Stimulated activated CD4-positive, alpha-beta T cell treated with anti-CD3 and anti-CD28 coated beads, Interleukin-4, amount 100 ng/mL, for 1 hour (primary cell): Measurements from ENCODE around the gene PICK1.
"Not testable (repeated sequence)": the region's sequence is repeated elsewhere in the genome, so short reads cannot be mapped to it uniquely, and the experiment has no call there.

ENCODE experiments used
- DNase-seq: peaks from one replicate; pipeline ENCODE4 v3.0.0-alpha.2; 2020

PICK1 gene

DNA sequence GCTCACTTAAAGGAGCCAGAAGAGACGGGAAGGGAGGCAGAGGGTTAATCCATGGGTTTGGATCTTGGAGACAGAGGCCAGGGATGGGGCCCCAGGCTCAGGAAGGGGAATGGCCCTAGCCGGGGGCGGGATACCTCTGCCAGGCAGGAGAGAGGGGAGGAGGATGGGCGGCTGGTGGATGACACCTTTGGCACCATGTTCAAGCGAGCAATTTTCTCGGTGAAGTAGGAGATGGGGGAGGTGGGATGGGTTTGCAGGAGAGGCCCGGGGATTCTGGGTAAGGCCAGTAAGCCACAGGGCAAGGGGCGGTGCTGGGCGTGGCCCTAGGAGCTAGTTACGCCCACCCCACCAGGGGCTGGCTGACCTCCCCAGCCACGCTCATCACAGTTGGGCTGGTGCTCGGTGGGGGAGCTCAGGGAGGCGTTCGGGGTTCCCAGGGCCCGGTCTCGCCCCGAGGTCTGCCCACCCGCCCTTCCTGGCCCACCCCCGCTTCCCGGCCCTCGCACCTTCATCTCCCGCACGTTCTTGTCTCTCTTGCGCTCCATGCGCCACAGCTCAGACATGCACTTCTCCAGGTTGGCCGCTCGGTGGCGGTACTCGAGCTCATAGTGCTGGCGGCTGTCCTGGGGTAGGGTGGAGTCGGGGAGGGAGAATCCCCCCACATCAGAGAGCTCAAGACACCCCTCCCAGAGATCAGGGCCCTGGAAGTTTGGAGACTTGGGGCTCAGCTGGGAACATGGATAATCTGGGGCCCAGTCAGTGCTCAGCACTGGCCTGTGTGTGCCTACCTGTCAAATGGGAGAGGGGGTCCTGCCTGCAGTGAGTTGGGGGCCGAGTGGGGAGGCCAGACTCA is 40.6 kb downstream of the PICK1 start:
- DNase-seq = no peak

GRCh38 chr22:38098410-38099249 is 41.4 kb downstream of the PICK1 start:
- no peak for DNase-seq

- no peak for DNase-seq
Observed at GRCh38 chr22:38103641-38104040, 46.4 kb downstream of the PICK1 start.

DNA sequence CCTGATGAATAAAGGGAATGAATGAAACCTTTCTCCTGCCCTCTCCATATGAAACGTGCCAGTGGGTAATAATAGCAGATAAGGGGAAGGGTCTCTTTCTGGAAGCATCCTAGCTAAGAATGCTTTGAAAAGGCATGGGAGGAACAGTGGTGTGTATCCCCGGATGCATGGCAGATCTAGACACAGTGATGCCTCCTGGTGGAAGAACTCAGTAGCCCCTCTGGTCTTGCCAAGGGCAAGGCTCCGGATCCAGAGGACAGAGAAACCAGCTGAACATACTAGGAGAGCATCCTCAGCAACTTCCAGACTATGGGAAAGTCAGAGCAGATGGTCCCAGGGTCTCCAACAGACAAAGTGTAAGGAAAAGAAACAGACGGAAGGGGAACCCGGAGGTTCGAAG is 46.9 kb downstream of the PICK1 start:
- DNase-seq = no peak

DNA sequence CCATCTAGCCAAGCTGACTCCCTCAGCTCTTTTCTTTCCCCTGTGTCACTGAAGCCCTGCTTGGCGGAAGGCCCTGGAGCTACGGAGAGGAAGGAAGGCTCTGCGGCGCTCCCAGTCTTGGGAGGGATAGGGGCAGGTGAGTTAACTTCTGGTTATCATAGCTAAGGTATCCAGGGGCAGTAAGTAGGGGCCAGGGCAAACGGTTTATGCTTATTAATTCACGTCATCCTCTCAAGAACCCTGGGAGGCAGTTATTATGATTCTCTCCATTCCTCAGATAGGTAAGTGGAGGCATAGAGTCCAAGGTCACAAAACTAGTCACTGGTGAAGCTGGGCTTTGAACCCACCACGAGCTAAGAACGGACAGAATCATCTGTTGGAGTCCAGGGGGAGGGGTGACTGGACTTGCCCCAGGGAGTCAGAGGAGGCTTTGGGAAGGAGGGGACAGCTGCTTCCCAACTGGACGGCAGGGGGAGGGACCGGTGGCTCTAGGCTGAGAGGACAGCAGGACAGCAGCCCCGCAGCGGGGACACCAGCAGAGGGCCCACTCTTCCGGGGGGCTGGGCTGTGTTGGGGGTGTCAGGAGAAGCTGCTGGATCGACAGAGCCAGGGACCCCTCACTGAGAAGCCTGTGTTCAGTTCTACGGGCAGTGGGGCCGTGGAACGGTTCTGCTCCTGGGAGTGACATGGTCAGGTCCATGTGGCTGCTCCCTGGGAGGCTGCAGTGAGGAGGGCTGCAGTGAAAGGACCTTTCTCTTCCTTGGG is 49.8 kb downstream of the PICK1 start:
- DNase-seq = no peak

- DNase-seq = no peak
Observed at GRCh38 chr22:38107692-38108515, 50.7 kb downstream of the PICK1 start.

GRCh38 chr22:38108561-38109319 is 51.5 kb downstream of the PICK1 start:
- no peak for DNase-seq

GRCh38 chr22:38109371-38110001 is 52.3 kb downstream of the PICK1 start:
- no peak for DNase-seq

DNA sequence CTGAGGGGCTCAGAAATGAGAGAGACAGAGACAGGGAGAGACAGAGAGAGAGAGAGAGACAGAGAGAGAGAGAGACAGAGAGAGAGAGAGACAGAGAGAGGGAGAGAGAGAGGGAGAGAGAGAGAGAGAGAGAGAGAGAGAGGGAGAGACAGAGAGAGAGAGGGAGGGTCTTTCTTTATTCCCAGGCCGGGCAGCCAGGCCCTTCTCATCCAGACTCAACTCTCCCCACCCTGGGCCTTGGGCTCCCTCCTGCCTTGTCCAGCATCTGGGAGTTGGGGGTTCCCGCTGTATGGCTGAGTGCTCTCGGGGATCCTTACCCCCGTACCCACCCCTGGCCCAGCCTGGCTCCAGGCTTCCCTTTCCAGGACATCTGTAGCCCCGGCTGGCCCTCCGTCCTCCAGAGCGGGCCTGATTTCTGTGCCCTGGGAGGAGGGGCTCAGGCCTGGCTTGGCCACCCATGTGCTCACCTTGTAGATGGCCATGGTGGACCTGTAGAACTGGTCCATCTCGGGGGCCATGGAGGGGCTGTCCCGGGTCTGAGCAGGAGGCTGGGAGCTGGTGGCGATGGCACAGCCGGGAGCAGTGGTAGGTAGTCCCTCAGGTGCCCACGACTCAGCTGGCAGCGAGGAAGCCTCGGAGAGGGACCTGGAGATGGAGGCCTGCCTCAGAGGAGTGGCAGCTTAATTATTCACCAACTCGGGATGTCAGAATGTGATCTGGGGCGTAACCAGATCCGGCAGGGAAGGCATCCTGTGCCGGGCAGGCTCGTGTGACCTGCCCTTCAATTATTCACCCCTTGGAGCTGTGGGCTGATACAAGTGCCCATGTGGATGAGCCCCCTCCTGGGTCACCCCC is 53.0 kb downstream of the PICK1 start, which contains the start of gene BAIAP2L2:
TSS of gene BAIAP2L2 (minus strand) at position 677 of the 855 bp plus-strand sequence. CDS start at position 518, 159 bp downstream.
- no peak for DNase-seq

DNA sequence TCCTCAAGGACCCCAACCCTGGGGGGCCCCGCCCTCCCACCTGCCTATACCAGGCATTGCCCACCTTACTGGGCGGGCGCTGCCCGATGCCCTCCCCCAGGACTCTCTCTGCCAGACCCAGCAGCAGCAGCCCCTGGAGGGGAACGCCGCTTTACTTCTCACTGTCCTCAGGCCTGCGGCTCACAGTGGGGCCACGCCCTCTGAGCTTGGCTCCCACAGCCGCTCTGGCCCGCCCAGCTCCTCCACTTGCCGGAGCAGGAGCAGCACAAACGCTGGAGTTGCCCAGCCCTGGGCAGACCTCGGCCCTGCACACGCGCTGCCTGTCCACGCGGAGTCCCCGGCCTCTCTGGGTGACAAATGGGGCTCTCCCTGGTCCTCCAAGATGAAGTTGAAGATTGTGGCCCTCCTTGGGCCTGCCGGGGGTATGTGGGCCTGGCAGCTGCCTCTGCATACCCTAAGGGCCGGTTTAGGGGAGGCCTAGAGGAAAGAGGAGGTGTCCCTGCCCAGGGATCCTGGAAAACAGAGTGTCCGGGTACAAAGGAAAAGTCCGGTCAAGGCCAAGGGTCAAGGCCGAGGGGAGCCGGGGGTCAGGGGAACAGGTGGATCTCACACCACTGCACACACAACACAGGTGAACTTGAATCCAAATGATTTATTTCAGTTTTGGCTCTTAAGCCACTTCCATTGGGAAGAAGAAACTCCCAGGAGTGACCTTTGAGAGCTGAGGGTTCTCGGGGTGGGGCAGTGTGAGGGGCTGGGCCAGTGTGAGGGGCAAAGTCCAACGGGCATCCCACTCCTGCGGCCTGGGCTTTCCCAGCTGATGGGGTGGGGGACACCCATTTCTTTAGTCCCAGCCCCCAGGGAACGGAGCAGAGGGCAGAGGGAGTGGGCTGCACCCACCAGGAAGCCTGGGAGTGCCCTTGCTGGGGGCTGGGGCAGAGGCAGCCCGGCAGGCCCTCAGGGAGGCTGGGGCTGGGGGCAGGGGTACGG is 54.0 kb downstream of the PICK1 start:
- no peak for DNase-seq

GRCh38 chr22:38111925-38112355 is 54.7 kb downstream of the PICK1 start:
- no peak for DNase-seq

DNA sequence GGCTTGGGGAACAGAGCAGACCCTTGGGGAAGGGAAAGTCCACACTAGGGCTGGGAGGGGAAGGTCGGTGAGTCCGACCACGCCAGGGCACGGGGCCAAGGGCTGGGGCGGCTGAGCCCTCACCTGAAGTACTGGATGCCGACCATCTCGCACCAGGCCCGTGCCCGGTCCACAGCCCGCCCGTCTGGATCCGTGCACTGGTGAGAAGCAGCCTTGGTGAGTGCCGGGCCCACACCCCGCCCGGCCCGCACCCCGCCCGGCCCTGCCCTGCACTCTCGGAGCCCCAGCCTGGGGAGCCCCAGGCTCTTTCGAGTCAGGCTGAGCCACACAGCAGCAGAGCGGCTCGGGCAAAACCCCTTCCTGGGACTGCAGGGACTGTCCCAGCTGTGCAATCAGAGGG is 55.2 kb downstream of the PICK1 start:
- DNase-seq = no peak

DNA sequence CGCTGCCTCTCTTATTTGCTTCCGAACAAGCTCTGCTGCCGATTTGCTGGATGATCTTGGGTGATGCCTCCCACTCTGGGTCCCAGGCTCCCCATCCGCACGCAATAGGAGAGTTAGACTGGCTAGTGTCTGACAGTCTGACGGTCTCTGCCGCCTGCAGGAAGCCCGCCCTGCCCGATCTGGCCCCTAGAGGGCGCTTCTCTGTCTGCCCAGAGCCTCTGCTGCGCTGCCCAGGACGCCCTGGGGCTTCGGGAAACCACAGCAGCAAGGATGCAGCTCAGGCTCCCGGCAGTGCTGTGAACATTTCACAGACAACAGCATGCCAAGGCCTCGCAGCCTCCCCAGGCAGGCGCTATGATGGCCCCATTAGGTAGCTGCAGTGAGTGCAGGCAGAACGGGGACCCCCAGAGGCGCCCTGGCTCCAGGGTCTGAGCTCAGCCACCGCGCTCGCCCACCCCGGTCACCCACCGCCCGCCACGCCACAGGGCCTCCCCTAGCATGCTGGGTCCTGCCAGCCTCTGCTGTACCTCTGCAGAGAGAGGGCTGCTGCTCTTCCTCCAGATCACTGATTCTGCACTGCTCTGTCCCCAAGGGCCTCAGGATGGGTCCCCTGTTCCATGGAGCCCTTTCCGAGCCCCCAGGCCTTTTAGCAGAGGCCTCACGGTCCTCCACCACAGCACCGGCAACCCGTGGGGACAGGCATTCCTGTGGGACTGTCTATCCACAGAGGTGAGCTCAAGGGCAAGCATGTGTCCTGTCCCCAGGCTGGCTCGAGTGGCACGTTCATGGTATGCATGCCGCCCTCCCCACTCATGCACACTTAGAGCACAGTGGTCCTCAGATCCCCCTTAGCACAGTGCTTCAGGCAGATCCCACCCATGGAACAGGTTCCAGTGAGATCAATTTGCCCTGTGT is 57.5 kb downstream of the PICK1 start:
- DNase-seq = peak; percentile 80

- no peak for DNase-seq
Observed at GRCh38 chr22:38115423-38116205, 58.4 kb downstream of the PICK1 start.

DNA sequence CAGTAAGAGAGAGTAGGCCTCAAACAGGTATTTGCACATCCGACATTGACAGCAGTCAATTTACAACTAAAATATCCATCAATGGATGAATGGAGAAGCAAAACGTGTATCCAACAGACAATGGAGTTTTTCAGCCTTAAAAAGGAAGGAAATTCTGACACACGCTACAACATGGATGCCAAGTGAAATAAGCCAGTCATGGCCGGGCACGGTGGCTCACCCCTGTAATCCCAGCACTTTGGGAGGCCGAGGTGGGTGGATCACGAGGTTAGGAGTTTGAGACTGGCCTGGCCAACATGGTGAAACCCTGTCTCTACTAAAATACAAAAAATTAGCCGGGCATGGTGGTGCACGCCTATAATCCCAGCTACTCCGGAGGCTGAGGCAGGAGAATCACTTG is 60.4 kb downstream of the PICK1 start:
- not testable (repeated sequence) for DNase-seq

DNA sequence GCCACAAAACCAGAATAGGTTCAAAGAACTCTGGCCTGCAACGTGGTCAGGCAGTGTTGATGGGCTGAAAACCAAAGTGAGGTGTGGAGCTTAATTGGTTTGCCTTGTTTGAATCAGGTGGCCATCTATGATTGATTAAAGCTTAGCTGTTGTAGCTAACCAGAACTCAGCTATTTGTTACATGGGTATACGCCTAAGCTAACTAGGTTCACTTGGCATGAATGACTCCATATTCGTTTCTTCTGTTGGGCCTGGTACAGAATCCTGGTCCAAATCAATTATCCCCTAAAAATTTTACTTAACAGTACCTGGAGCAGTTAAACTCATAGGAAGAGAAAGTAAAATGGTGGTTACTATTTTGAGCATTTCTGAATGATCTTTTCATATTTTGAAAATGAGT is 61.0 kb downstream of the PICK1 start:
- no peak for DNase-seq

- not testable (repeated sequence) for DNase-seq
Observed at GRCh38 chr22:38118747-38119146, 61.5 kb downstream of the PICK1 start.
